Lung (tissue), 12 donors: Measurements from ENCODE around the gene LSR. TPM values are rescaled to one million over a fixed set of nuclear protein-coding genes. Genes with fewer than 3 reads are reported as not detected.

Experiments used
- ATAC-seq: fragments of 200-7000 bp; cut with Tn5 transposase; one replicate; pipeline ENCODE4 v1.9.1; 2020; ENCODE audit warnings: moderate number of reproducible peaks; ENCODE audit not compliant: insufficient read depth, low FRiP score
- DNase-seq, 3 donors: peaks; one replicate each; pipeline ENCODE4 v3.0.0-alpha.2; 2013 to 2017
- H3K27ac ChIP-seq, 2 donors: one replicate each; pipeline ENCODE4 v1.5.1; 2013; ENCODE audit warnings: mild to moderate bottlenecking in 2 of 2, moderate library complexity in 2 of 2, control low read depth in 1 of 2, inconsistent platforms in 1 of 2, low read depth in 1 of 2, low read length in 1 of 2
- H3K27me3 ChIP-seq, 3 donors: one replicate each; pipeline ENCODE4 v1.5.1; 2013; ENCODE audit warnings: low read length in 2 of 3; ENCODE audit not compliant: control insufficient read depth in 3 of 3, insufficient read depth in 3 of 3
- H3K36me3 ChIP-seq, 4 donors: one replicate each; pipeline ENCODE4 v1.5.1; 2013; ENCODE audit warnings: low read length in 4 of 4, mild to moderate bottlenecking in 1 of 4, moderate library complexity in 1 of 4; ENCODE audit not compliant: control insufficient read depth in 4 of 4, insufficient read depth in 4 of 4
- H3K4me1 ChIP-seq, 5 donors: one replicate each; pipeline ENCODE4 v1.5.1; 2013; ENCODE audit warnings: low read length in 5 of 5, mild to moderate bottlenecking in 2 of 5, moderate library complexity in 1 of 5; ENCODE audit not compliant: control insufficient read depth in 5 of 5, insufficient read depth in 5 of 5
- H3K4me3 ChIP-seq: one replicate; pipeline ENCODE4 v1.5.1; 2013; ENCODE audit warnings: mild to moderate bottlenecking, control low read depth, moderate library complexity
- H3K9ac ChIP-seq, 2 donors: one replicate each; pipeline ENCODE4 v1.5.1; 2013; ENCODE audit warnings: low read length in 2 of 2, control low read depth in 1 of 2; ENCODE audit not compliant: insufficient read depth in 1 of 2
- H3K9me3 ChIP-seq, 4 donors: one replicate each; pipeline ENCODE4 v1.5.1; 2013; ENCODE audit warnings: low read length in 3 of 4, mild to moderate bottlenecking in 1 of 4, moderate library complexity in 1 of 4; ENCODE audit not compliant: control insufficient read depth in 4 of 4, insufficient read depth in 3 of 4
- WGBS, 2 donors: extraction: QIAGEN DNeasy Blood & Tissue Kit; methylation state at CpG; one replicate each; pipeline ENCODE4 v1.1.7; 2013; 5-methylcytosine and 5-hydroxymethylcytosine counted together
- polyA plus RNA-seq, 2 donors: library from polyadenylated mRNA; stranded (reverse); fragments of 200-250 nt; gene quantifications; one replicate each; pipeline ENCODE4 v1.2.1, GENCODE V29; 2013
- total RNA-seq, 2 donors: library from RNA; depleted of rRNA in 1 of 2; stranded (reverse); fragments of >200 nt in 1 of 2; gene quantifications; one replicate each; pipeline ENCODE4 v1.2.1, GENCODE V29; 2014 to 2021
- TF ChIP-seq, protein P1 (sequence below): IDR thresholded peaks from 2 replicates; pipeline ENCODE4 v1.5.1; 2012; ENCODE audit warnings: mild to moderate bottlenecking; ENCODE audit errors: control extremely low read depth, extremely low read depth
- donor health status: control.
- donor health status: control.
- donor health status: Bipolar disorder and iron deficiency.
- donor health status: healthy.
- donor health status: DM: yes; HTN: yes; CAD: no.

LSR gene
- total and polyA plus RNA-seq, 4 donors, result 30.8 to 82.0 (median 68.7) TPM

DNA sequence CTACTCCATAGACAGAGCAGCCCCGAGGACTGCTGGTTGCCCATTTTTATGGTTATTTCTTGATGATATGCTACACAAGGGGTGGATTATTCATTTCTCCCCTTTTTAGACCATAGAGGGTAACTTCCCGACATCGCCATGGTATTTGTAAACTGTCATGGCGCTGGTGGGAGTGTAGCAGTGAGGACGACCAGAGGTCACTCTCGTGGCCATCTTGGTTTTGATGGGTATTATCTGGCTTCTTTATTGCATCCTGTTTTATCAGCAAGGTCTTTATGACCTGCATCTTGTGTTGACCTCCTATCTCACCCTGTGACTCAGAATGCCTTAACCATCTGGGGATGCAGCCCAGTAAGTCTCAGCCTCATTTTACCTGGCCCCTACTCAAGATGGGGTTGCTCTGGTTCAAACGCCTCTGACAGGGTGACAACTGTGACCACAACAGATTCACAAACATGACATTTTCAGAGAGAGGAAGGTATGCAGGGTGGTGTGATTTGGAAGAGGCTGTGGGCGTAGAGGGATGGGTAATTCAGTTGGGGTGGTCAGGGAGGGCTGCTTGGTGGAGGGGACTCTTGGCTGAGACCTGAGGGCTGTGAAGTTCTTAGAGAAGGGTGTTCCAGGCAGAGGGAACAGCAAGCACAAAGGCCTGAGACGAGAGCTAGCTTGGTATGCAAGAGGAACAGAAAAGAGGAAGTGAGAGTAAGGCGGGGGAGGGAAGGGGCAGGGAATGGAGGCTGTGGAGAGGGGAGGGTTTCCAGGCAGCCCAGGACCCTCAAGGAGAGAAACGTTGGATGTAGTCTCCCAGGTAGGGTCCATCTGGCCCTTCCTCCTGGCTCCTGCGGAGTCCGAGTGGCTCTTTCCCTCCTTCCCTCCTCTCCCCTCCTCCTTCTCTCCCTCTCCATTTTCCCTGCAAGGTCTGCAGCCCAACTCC is 43.7 kb upstream of the LSR start:
- Histone ChIP-seq H3K9me3 (peaks cover 0 to 2% (median 0%) of the 10 kb centered on the region in 4 donors), H3K9ac (no peak overlapping the region), H3K27me3 (no peaks in the 10 kb centered on the region), H3K4me3 (no peak overlapping the region), H3K27ac (peak overlapping the region in 1 of 2 donors; percentile 25), H3K4me1 (peaks cover 0 to 5% (median 0%) of the 10 kb centered on the region in 5 donors), H3K36me3 (no peaks in the 10 kb centered on the region)
- peak; percentile 47 for ATAC-seq
- 50 to 71% methylated on average over 13 of the region's 13 CpGs for WGBS, 2 donors
- TF ChIP-seq, protein P1, sequence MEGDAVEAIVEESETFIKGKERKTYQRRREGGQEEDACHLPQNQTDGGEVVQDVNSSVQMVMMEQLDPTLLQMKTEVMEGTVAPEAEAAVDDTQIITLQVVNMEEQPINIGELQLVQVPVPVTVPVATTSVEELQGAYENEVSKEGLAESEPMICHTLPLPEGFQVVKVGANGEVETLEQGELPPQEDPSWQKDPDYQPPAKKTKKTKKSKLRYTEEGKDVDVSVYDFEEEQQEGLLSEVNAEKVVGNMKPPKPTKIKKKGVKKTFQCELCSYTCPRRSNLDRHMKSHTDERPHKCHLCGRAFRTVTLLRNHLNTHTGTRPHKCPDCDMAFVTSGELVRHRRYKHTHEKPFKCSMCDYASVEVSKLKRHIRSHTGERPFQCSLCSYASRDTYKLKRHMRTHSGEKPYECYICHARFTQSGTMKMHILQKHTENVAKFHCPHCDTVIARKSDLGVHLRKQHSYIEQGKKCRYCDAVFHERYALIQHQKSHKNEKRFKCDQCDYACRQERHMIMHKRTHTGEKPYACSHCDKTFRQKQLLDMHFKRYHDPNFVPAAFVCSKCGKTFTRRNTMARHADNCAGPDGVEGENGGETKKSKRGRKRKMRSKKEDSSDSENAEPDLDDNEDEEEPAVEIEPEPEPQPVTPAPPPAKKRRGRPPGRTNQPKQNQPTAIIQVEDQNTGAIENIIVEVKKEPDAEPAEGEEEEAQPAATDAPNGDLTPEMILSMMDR, result no peak
- no peak for DNase-seq

DNA sequence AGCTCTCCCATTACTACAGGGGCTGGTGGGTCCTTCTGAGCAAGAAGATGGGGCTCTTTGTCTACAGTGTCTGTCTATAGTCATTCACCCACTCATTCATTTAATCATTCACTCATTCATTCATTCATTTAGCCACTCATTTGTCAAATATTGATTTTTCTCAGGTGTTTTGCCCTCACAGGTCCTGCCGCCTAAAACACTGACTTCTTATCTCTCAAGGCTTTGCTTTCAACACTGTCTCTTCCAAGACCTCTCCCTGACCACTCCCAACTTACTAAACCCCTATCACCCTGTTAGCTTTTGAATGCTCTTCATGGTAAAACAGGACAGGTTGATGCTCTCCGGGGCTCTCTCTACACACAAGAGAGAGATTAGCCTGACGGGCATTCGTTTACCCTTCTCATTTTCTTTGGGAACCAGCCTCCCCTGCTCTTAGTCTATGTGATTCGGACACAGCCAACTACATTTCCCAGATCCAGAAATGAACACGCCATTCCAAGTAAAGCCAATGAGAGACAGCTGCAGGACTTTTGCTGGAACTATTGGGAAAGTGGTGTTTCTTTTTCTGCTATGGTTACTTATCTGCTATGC is 43.0 kb upstream of the LSR start:
- Histone ChIP-seq H3K9me3 (peaks cover 0 to 2% (median 0%) of the 10 kb centered on the region in 4 donors), H3K27me3 (no peaks in the 10 kb centered on the region), H3K36me3 (no peaks in the 10 kb centered on the region), H3K4me1 (peaks cover 0 to 5% (median 0%) of the 10 kb centered on the region in 5 donors), H3K4me3 (no peak overlapping the region), H3K9ac (no peak overlapping the region), H3K27ac (no peak overlapping the region)
- ATAC-seq (no peak), DNase-seq (no peak)
- 75 to 82% methylated on average over 6 of the region's 6 CpGs for WGBS, 2 donors
- TF ChIP-seq, protein P1, result no peak

DNA sequence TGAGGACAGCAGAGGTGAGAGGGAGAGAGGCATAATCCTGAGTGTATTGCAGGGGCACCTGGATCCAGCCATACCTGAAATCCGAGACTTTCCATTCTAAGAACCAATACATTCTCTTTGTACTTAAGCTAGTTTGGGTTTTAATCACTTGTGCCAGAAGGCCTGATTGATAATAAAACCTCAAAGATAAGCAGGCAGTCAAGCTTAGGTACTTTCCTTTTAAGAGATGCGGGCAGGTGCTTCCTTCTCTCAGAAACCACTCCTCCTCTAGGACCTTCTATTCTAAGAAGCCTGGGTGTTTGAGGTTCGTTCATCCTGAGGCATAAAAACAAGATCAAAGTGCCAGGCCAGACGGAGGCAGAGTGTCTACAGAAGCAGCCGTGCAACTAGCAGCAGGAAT is 42.4 kb upstream of the LSR start:
- Histone ChIP-seq H3K9me3 (peaks cover 0 to 2% (median 0%) of the 10 kb centered on the region in 4 donors), H3K4me3 (no peak overlapping the region), H3K27ac (no peak overlapping the region), H3K27me3 (no peaks in the 10 kb centered on the region), H3K36me3 (no peaks in the 10 kb centered on the region), H3K9ac (no peak overlapping the region), H3K4me1 (peaks cover 0 to 5% (median 0%) of the 10 kb centered on the region in 5 donors)
- ATAC-seq (no peak), DNase-seq (no peak)
- 35 to 46% methylated on average over 5 of the region's 5 CpGs for WGBS, 2 donors
- TF ChIP-seq, protein P1, result no peak
